Neuronal stem cell (in vitro differentiated cells): ENCODE data around the gene PLCL1.

Source experiments
- DNase-seq: peaks from one replicate; pipeline ENCODE4 v3.0.0-alpha.2; 2013; ENCODE audit warnings: low spot score
- H2AFZ ChIP-seq: one replicate; pipeline ENCODE4 v1.6.1; 2013; ENCODE audit warnings: mild to moderate bottlenecking, low read length, inconsistent platforms
- H2AK5ac ChIP-seq: 2 replicates; pipeline ENCODE4 v1.6.1; 2013; ENCODE audit warnings: low read depth, mild to moderate bottlenecking, inconsistent platforms, low read length, moderate library complexity, mixed read lengths
- H2BK120ac ChIP-seq: 2 replicates; pipeline ENCODE4 v1.6.1; 2013; ENCODE audit warnings: low read depth, mild to moderate bottlenecking, inconsistent platforms, low read length, moderate library complexity, mixed read lengths
- H2BK12ac ChIP-seq: one replicate; pipeline ENCODE4 v1.6.1; 2013; ENCODE audit warnings: low read length, inconsistent platforms
- H2BK15ac ChIP-seq: 2 replicates; pipeline ENCODE4 v1.6.1; 2013; ENCODE audit warnings: mild to moderate bottlenecking, low read length, inconsistent platforms, mixed read lengths
- H2BK5ac ChIP-seq: one replicate; pipeline ENCODE4 v1.6.1; 2013; ENCODE audit warnings: inconsistent platforms, mild to moderate bottlenecking, low read length, moderate library complexity
- H3K14ac ChIP-seq: one replicate; pipeline ENCODE4 v1.6.1; 2013; ENCODE audit warnings: low read length, inconsistent platforms
- H3K18ac ChIP-seq: 2 replicates; pipeline ENCODE4 v1.6.1; 2013; ENCODE audit warnings: low read length, inconsistent platforms
- H3K23ac ChIP-seq: 2 replicates; pipeline ENCODE4 v1.6.1; 2013; ENCODE audit warnings: low read depth, mild to moderate bottlenecking, mixed read lengths, low read length, inconsistent platforms; ENCODE audit not compliant: poor library complexity
- H3K27ac ChIP-seq: replicated peaks from 3 replicates; pipeline ENCODE4 v1.5.1; 2013; ENCODE audit warnings: low read length, inconsistent platforms
- H3K27me3 ChIP-seq, 3 experiments: 2 replicates each; pipeline ENCODE4 v1.6.1; 2013; ENCODE audit warnings: low read length in 3 of 3, mild to moderate bottlenecking in 2 of 3, inconsistent platforms in 1 of 3, low read depth in 1 of 3, mixed read lengths in 1 of 3, moderate library complexity in 1 of 3; ENCODE audit not compliant: control insufficient read depth in 3 of 3, insufficient read depth in 3 of 3
- H3K36me3 ChIP-seq, 2 donors: replicated peaks in 1 of 2; 2 replicates each; pipeline ENCODE4 v1.6.1; 2013; ENCODE audit warnings: low read length in 2 of 2; ENCODE audit not compliant: control insufficient read depth in 2 of 2, insufficient read depth in 2 of 2
- H3K4ac ChIP-seq: 2 replicates; pipeline ENCODE4 v1.6.1; 2013; ENCODE audit warnings: inconsistent platforms, mild to moderate bottlenecking, low read length, moderate library complexity
- H3K4me1 ChIP-seq, 2 donors: 1 replicate in 1 of 2; 2 replicates in 1 of 2; pipeline ENCODE4 v1.6.1; 2013; ENCODE audit warnings: low read length in 2 of 2, low read depth in 1 of 2; ENCODE audit not compliant: control insufficient read depth in 2 of 2, insufficient read depth in 1 of 2
- H3K4me2 ChIP-seq: one replicate; pipeline ENCODE4 v1.6.1; 2013; ENCODE audit warnings: mild to moderate bottlenecking, low read length, inconsistent platforms; ENCODE audit not compliant: insufficient read depth, poor library complexity, severe bottlenecking
- H3K4me3 ChIP-seq, 2 donors: 2 replicates each; pipeline ENCODE4 v1.5.1; 2013; ENCODE audit warnings: low read length in 2 of 2, mild to moderate bottlenecking in 2 of 2, inconsistent platforms in 1 of 2, moderate library complexity in 1 of 2
- H3K79me1 ChIP-seq: one replicate; pipeline ENCODE4 v1.6.1; 2013; ENCODE audit warnings: low read depth, mild to moderate bottlenecking, inconsistent platforms, low read length, moderate library complexity
- H3K9ac ChIP-seq: one replicate; pipeline ENCODE4 v1.6.1; 2013; ENCODE audit warnings: mild to moderate bottlenecking, low read depth, low read length, inconsistent platforms; ENCODE audit not compliant: poor library complexity
- H3K9me3 ChIP-seq, 2 donors: replicated peaks in 1 of 2; 2 replicates each; pipeline versions ENCODE3 to v1.6.1; 2013; ENCODE audit warnings: low read length in 2 of 2, mild to moderate bottlenecking in 2 of 2, inconsistent platforms in 1 of 2, low read depth in 1 of 2, mixed read lengths in 1 of 2, moderate library complexity in 1 of 2; ENCODE audit not compliant: control insufficient read depth in 2 of 2, insufficient read depth in 1 of 2
- H4K8ac ChIP-seq: one replicate; pipeline ENCODE4 v1.6.1; 2013; ENCODE audit warnings: low read depth, mild to moderate bottlenecking, inconsistent platforms, low read length, moderate library complexity
- H4K91ac ChIP-seq: one replicate; pipeline ENCODE4 v1.6.1; 2013; ENCODE audit warnings: low read length, low read depth, mild to moderate bottlenecking, inconsistent platforms; ENCODE audit not compliant: poor library complexity
- WGBS, 2 donors: extraction: QIAGEN DNeasy Blood & Tissue Kit; methylation state at CpG; one replicate each; pipeline ENCODE4 v1.1.7; 2013; ENCODE audit warnings: missing lambda C conversion rate in 2 of 2, mixed read lengths in 1 of 2; ENCODE audit not compliant: insufficient read length in 2 of 2, insufficient replicate concordance in 1 of 2; ENCODE audit errors: extremely low coverage in 2 of 2; 5-methylcytosine and 5-hydroxymethylcytosine counted together

PLCL1 gene

DNA sequence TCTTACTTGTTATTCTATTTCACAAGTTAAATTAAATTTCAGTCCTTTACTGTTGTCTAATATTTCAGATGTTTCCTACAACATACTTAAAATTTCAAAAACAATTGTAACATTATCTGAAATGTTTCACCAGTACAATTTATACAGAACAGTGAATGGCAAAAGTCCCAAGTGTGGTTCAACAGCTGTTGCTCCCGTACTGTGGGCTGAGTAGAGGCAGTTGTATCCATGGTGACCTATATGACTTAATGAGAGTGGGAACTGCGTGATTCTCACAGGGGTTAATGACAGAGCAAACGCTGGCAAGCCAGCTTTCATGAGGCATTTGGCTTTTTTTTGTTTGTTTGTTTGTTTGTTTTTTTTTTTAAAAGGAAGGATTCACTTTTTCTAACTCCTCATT, 5.3 kb upstream of the PLCL1 start:
- Histone ChIP-seq H2BK5ac (no peak overlapping the region), H3K23ac (no peak overlapping the region), H3K4me1 (peaks cover 0 to 1% of the 10 kb centered on the region in 2 donors), H3K9ac (no peak overlapping the region), H3K14ac (no peak overlapping the region), H3K4me3 (no peak overlapping the region), H2AK5ac (no peak overlapping the region), H3K27ac (no peak overlapping the region), H3K36me3 (no peaks in the 10 kb centered on the region), H3K4me2 (no peak overlapping the region), H3K79me1 (no peaks in the 10 kb centered on the region), H3K9me3 (no peaks in the 10 kb centered on the region), H2BK120ac (no peak overlapping the region), H4K8ac (no peak overlapping the region), H3K4ac (no peak overlapping the region), H2BK12ac (no peak overlapping the region), H2AFZ (no peak overlapping the region), H3K27me3 (peaks cover 0 to 24% (median 0%) of the 10 kb centered on the region in 3 experiments), H3K18ac (no peak overlapping the region), H4K91ac (no peak overlapping the region), H2BK15ac (no peak overlapping the region)
- no peak for DNase-seq
- WGBS, 2 donors, result no CpG with 5 or more reads among the region's 3 CpGs

GRCh38 chr2:197800091-197800490, 4.3 kb upstream of the PLCL1 start:
- Histone ChIP-seq H3K9ac (no peak overlapping the region), H4K91ac (no peak overlapping the region)

GRCh38 chr2:197801033-197801432, 3.4 kb upstream of the PLCL1 start:
- H3K9me3 ChIP-seq, result no peaks in the 10 kb centered on the region
- H2BK15ac ChIP-seq, result no peak overlapping the region
- H3K14ac ChIP-seq, result no peak overlapping the region
- H3K18ac ChIP-seq, result no peak overlapping the region
- DNase-seq, result no peak
- no peak overlapping the region for H4K91ac ChIP-seq
- no peak overlapping the region for H3K27ac ChIP-seq
- no peaks in the 10 kb centered on the region for H3K79me1 ChIP-seq
- H3K4me1 ChIP-seq, result peaks cover 1 to 3% of the 10 kb centered on the region in 2 donors
- no peak overlapping the region for H3K4me3 ChIP-seq
- H3K4ac ChIP-seq, result no peak overlapping the region
- H2BK5ac ChIP-seq, result no peak overlapping the region
- no peak overlapping the region for H2AK5ac ChIP-seq
- no peak overlapping the region for H3K9ac ChIP-seq
- no peak overlapping the region for H2BK12ac ChIP-seq
- no peak overlapping the region for H2BK120ac ChIP-seq
- H2AFZ ChIP-seq, result no peak overlapping the region
- H4K8ac ChIP-seq, result no peak overlapping the region
- no peak overlapping the region for H3K4me2 ChIP-seq
- no peaks in the 10 kb centered on the region for H3K36me3 ChIP-seq
- peaks cover 0 to 36% (median 10%) of the 10 kb centered on the region in 3 experiments for H3K27me3 ChIP-seq
- H3K23ac ChIP-seq, result no peak overlapping the region

More at GRCh38 chr2:197800091-197800490, 4.3 kb upstream of the PLCL1 start:
- Histone ChIP-seq H3K18ac (no peak overlapping the region), H3K4me1 (peaks cover under 1 to 1% of the 10 kb centered on the region in 2 donors), H3K9me3 (no peaks in the 10 kb centered on the region), H3K4ac (no peak overlapping the region), H3K27me3 (peaks cover 0 to 26% (median under 1%) of the 10 kb centered on the region in 3 experiments), H2AFZ (no peak overlapping the region), H3K27ac (no peak overlapping the region), H2BK5ac (no peak overlapping the region), H3K79me1 (no peaks in the 10 kb centered on the region), H3K4me2 (no peak overlapping the region), H3K4me3 (no peak overlapping the region), H2BK15ac (no peak overlapping the region), H2AK5ac (no peak overlapping the region), H3K36me3 (no peaks in the 10 kb centered on the region), H3K14ac (no peak overlapping the region), H2BK12ac (no peak overlapping the region), H2BK120ac (no peak overlapping the region), H3K23ac (no peak overlapping the region), H4K8ac (no peak overlapping the region)
- DNase-seq, result no peak
- WGBS, 2 donors, result no CpG with 5 or more reads among the region's 2 CpGs

DNA sequence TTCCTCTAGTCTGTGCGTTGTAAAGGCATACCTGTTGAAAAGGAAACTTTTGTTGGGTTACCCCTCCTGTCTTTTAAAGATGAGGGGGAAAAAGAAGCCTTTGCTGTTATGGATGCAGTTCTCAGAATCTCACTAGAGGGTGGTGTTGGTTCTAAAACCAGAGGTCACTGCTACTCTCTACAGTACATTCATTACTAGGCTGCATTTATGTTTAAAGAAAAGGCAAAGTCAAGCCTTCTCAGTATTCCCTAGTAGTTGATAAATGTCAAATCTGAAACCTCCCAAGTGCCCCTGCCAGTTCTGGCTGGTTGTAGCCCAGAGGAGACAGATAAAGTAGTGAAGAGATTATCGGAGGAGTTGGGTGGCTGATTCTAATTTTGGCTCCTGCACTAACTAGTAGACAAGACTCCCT, 1.4 kb upstream of the PLCL1 start:
- Histone ChIP-seq H3K36me3 (no peaks in the 10 kb centered on the region), H3K4me1 (peaks cover 1 to 3% of the 10 kb centered on the region in 2 donors), H3K27ac (no peak overlapping the region), H2AFZ (no peak overlapping the region), H2BK12ac (no peak overlapping the region), H4K91ac (no peak overlapping the region), H3K18ac (no peak overlapping the region), H2BK5ac (no peak overlapping the region), H3K4ac (no peak overlapping the region), H2AK5ac (no peak overlapping the region), H3K79me1 (no peaks in the 10 kb centered on the region), H3K9me3 (no peaks in the 10 kb centered on the region), H3K4me2 (no peak overlapping the region), H3K4me3 (no peak overlapping the region), H4K8ac (no peak overlapping the region), H2BK15ac (no peak overlapping the region), H3K9ac (no peak overlapping the region), H3K14ac (no peak overlapping the region), H3K27me3 (peaks cover 0 to 56% (median 13%) of the 10 kb centered on the region in 3 experiments), H3K23ac (no peak overlapping the region), H2BK120ac (no peak overlapping the region)
- DNase-seq, result no peak
- WGBS, 2 donors, result no CpG with 5 or more reads among the region's 2 CpGs
